ENCODE measurements around the gene PRKCA.

DNA sequence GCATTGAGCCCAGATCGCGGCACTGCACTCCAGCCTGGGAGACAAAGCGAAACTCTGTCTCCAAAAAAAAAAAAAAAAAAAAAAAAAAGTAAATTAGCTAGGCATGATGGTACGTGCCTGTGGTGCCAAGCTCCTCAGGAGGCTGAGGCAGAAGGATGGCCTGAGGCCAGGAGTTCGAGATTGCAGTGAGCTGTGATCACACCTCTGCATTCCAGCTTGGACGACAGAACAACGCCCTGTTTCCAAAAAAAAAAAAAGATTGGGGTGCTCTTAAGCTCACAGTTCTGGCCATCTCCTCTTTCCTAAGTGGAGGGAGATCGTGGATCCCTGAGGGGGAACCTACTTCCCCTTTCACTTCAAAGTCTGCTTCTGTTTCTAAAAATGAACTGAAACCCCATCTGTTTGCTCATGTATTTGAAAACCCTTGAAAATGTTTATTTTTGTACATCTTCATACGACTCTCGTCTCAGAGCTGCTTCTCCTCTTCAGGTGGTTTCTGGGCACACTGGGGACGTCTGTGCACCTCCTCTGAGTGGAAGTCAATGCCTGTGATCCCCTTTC is 138.8 kb downstream of the PRKCA start:
- TF ChIP-seq, protein P1, sequence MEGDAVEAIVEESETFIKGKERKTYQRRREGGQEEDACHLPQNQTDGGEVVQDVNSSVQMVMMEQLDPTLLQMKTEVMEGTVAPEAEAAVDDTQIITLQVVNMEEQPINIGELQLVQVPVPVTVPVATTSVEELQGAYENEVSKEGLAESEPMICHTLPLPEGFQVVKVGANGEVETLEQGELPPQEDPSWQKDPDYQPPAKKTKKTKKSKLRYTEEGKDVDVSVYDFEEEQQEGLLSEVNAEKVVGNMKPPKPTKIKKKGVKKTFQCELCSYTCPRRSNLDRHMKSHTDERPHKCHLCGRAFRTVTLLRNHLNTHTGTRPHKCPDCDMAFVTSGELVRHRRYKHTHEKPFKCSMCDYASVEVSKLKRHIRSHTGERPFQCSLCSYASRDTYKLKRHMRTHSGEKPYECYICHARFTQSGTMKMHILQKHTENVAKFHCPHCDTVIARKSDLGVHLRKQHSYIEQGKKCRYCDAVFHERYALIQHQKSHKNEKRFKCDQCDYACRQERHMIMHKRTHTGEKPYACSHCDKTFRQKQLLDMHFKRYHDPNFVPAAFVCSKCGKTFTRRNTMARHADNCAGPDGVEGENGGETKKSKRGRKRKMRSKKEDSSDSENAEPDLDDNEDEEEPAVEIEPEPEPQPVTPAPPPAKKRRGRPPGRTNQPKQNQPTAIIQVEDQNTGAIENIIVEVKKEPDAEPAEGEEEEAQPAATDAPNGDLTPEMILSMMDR (IDR thresholded peaks at IDR 0.05), result no peak
- TF ChIP-seq POLR2A (IDR thresholded peaks at IDR 0.05), result no peak
